ENCODE data around the gene HHAT.
"Not testable (repeated sequence)": the region's sequence is repeated elsewhere in the genome, so short reads cannot be mapped to it uniquely, and the experiment has no call there.

HHAT gene

GRCh38 chr1:210400043-210400840, 71.5 kb downstream of the HHAT start:
- no peak for DNase-seq

- DNase-seq, result no peak
Measured at GRCh38 chr1:210402560-210402959, 73.9 kb downstream of the HHAT start.

GRCh38 chr1:210405316-210405715, 76.6 kb downstream of the HHAT start:
- DNase-seq, result no peak

- DNase-seq, result not testable (repeated sequence)
Measured at GRCh38 chr1:210406341-210406740, 77.6 kb downstream of the HHAT start.

- peak; percentile 50 for DNase-seq
Measured at GRCh38 chr1:210407207-210407886, 78.6 kb downstream of the HHAT start.

- no peak for DNase-seq
Measured at GRCh38 chr1:210407887-210408252, 79.2 kb downstream of the HHAT start.

- DNase-seq, result no peak
Measured at GRCh38 chr1:210412240-210412639, 83.5 kb downstream of the HHAT start.

GRCh38 chr1:210413951-210414350, 85.2 kb downstream of the HHAT start:
- DNase-seq, result no peak

- DNase-seq, result no peak
Measured at GRCh38 chr1:210415846-210416448, 87.2 kb downstream of the HHAT start.

GRCh38 chr1:210416681-210417080, 88.0 kb downstream of the HHAT start:
- DNase-seq, result no peak

- DNase-seq, result no peak
Measured at GRCh38 chr1:210417881-210418280, 89.2 kb downstream of the HHAT start.

- DNase-seq, result no peak
Measured at GRCh38 chr1:210418863-210419650, 90.4 kb downstream of the HHAT start.

- DNase-seq, result not testable (repeated sequence)
Measured at GRCh38 chr1:210426696-210427095, 98.0 kb downstream of the HHAT start.

- no peak for DNase-seq
Measured at GRCh38 chr1:210428696-210429095, 100.0 kb downstream of the HHAT start.

GRCh38 chr1:210434223-210434622, 105.5 kb downstream of the HHAT start:
- no peak for DNase-seq

- DNase-seq, result no peak
Measured at GRCh38 chr1:210437111-210437510, 108.4 kb downstream of the HHAT start.

GRCh38 chr1:210437781-210438180, 109.1 kb downstream of the HHAT start:
- DNase-seq, result no peak

- DNase-seq, result no peak
Measured at GRCh38 chr1:210438928-210439841, 110.5 kb downstream of the HHAT start.

GRCh38 chr1:210440081-210440480, 111.4 kb downstream of the HHAT start:
- DNase-seq, result no peak

- no peak for DNase-seq
Measured at GRCh38 chr1:210441028-210441427, 112.3 kb downstream of the HHAT start.

- no peak for DNase-seq
Measured at GRCh38 chr1:210445485-210445884, 116.8 kb downstream of the HHAT start.

GRCh38 chr1:210445931-210446330, 117.2 kb downstream of the HHAT start:
- DNase-seq, result no peak
